ENCODE results near the gene HBZ. TPM values are rescaled to one million over a fixed set of nuclear protein-coding genes. Genes with fewer than 3 reads are reported as not detected.

Gene HBZ
- total RNA-seq, 4 donors from 2014 or later: 0.76 TPM; not detected in 3

GRCh38 chr16:112153-112840 lies 40.1 kb upstream of the HBZ start:
- no peaks in the 10 kb centered on the region for H3K36me3 ChIP-seq

GRCh38 chr16:114327-114726 lies 38.1 kb upstream of the HBZ start:
- Histone ChIP-seq H3K27ac (no peak overlapping the region), H3K36me3 (no peaks in the 10 kb centered on the region), H3K4me1 (no peaks in the 10 kb centered on the region), H3K4me3 (no peak overlapping the region), H3K9me3 (no peaks in the 10 kb centered on the region), H3K27me3 (no peaks in the 10 kb centered on the region)
- intact Hi-C loops (cut with DNase I; ENCODE audit: low total_unique reads): no loop called here
- DNase-seq: no peak
- TF ChIP-seq POLR2A (IDR thresholded peaks at IDR 0.05) (no peak), CTCF (IDR thresholded peaks at IDR 0.05) (no peak)

More at GRCh38 chr16:112153-112840, 40.1 kb upstream of the HBZ start:
- Histone ChIP-seq H3K4me3 (no peak overlapping the region), H3K4me1 (no peaks in the 10 kb centered on the region), H3K27ac (no peak overlapping the region), H3K27me3 (no peaks in the 10 kb centered on the region), H3K9me3 (no peaks in the 10 kb centered on the region)
- DNase-seq: no peak
- intact Hi-C loops (cut with DNase I; ENCODE audit: low total_unique reads): no loop called here
- TF ChIP-seq POLR2A (IDR thresholded peaks at IDR 0.05) (no peak), CTCF (IDR thresholded peaks at IDR 0.05) (no peak)

- TF ChIP-seq POLR2A (IDR thresholded peaks at IDR 0.05) (no peak), CTCF (IDR thresholded peaks at IDR 0.05) (no peak)
- Histone ChIP-seq H3K4me3 (no peak overlapping the region), H3K27ac (no peak overlapping the region), H3K4me1 (no peaks in the 10 kb centered on the region), H3K9me3 (no peaks in the 10 kb centered on the region), H3K36me3 (no peaks in the 10 kb centered on the region), H3K27me3 (no peaks in the 10 kb centered on the region)
- no peak for DNase-seq
- intact Hi-C loops (cut with DNase I; ENCODE audit: low total_unique reads): no loop called here
Measured at GRCh38 chr16:116015-116414, 36.4 kb upstream of the HBZ start.

GRCh38 chr16:117379-118365 lies 34.8 kb upstream of the HBZ start:
- no peaks in the 10 kb centered on the region for H3K4me1 ChIP-seq
- no peak for TF ChIP-seq POLR2A (IDR thresholded peaks at IDR 0.05)
- TF ChIP-seq CTCF (IDR thresholded peaks at IDR 0.05): peak in 3 of 4 experiments; percentile 18 to 31 (median 25)
- no peaks in the 10 kb centered on the region for H3K36me3 ChIP-seq
- no peak overlapping the region for H3K27ac ChIP-seq
- peak in 1 of 2 donors; percentile 46 for DNase-seq
- intact Hi-C loops (cut with DNase I; ENCODE audit: low total_unique reads): no loop called here
- no peaks in the 10 kb centered on the region for H3K27me3 ChIP-seq
- no peak overlapping the region for H3K4me3 ChIP-seq
- H3K9me3 ChIP-seq: no peaks in the 10 kb centered on the region

GRCh38 chr16:118857-119256 lies 33.6 kb upstream of the HBZ start:
- no peak overlapping the region for H3K4me3 ChIP-seq
- intact Hi-C loops (cut with DNase I; ENCODE audit: low total_unique reads): no loop called here
- H3K9me3 ChIP-seq: no peaks in the 10 kb centered on the region
- H3K27ac ChIP-seq: no peak overlapping the region
- DNase-seq: no peak
- no peaks in the 10 kb centered on the region for H3K27me3 ChIP-seq
- H3K4me1 ChIP-seq: no peaks in the 10 kb centered on the region
- no peak for TF ChIP-seq CTCF (IDR thresholded peaks at IDR 0.05)
- TF ChIP-seq POLR2A (IDR thresholded peaks at IDR 0.05): no peak
- H3K36me3 ChIP-seq: no peaks in the 10 kb centered on the region

Measured in uterus (tissue), 4 donors.